GM12878 (cell line): ENCODE measurements around the gene TTC8. TPM values are rescaled to one million over a fixed set of nuclear protein-coding genes. Genes with fewer than 3 reads are reported as not detected.

Experiments used
- ATAC-seq: fragments of 200-7000 bp; cut with Tn5 transposase; 3 replicates; pipeline ENCODE4 v1.9.1; 2020; ENCODE audit warnings: mild to moderate bottlenecking, moderate library complexity
- BruUV-seq: library from RNA; stranded (reverse); fragments of 400-500 nt; replicated peaks from 2 replicates; lab custom pipeline; 2021; lab: Mats Ljungman, UMichigan
- CTCF ChIA-PET: fragments of 300-600 bp; sonication (Branson Sonifier 250); formaldehyde crosslinking; extraction: SDS; loops from one replicate; lab custom pipeline; 2021; ENCODE audit warnings: inconsistent platforms; lab: Yijun Ruan, JAX
- POLR2A ChIA-PET: fragments of 350-600 bp; formaldehyde crosslinking; extraction: SDS; loops from one replicate; lab custom pipeline; 2021; ENCODE audit warnings: inconsistent platforms; lab: Charles Lee
- RAD21 ChIA-PET: fragments of 300-600 bp; sonication (Branson Sonifier 250); formaldehyde crosslinking; loops from one replicate; lab custom pipeline; 2023; ENCODE audit warnings: antibody characterized with exemption; ENCODE audit not compliant: unreplicated experiment; lab: Charles Lee
- SMC1A ChIA-PET: fragments of 300-600 bp; sonication (Branson Sonifier 250); formaldehyde crosslinking; loops from one replicate; lab custom pipeline; 2023; ENCODE audit not compliant: unreplicated experiment, uncharacterized antibody; lab: Charles Lee
- DNase-seq: peaks from one replicate; pipeline ENCODE4 v3.0.0-alpha.2; 2011; ENCODE audit warnings: low read depth, low spot score
- FAIRE-seq: peaks from 3 replicates; lab custom pipeline; 2011; peaks lifted over from hg19 to GRCh38; lab: Jason Lieb, UNC
- H2AFZ ChIP-seq: 2 replicates; pipeline ENCODE4 v1.6.0; 2011; ENCODE audit warnings: low read depth, low read length, control low read depth; ENCODE audit not compliant: control insufficient read depth
- H3K27ac ChIP-seq: 2 replicates; pipeline ENCODE4 v1.5.1; 2011; ENCODE audit warnings: control low read depth; ENCODE audit not compliant: control insufficient read depth, insufficient read depth
- H3K27me3 ChIP-seq, 2 experiments: replicated peaks in 1 of 2; 2 replicates each; pipeline versions ENCODE4 v1.6.0 to v1.6.1; 2011; ENCODE audit warnings: low read length in 1 of 2; ENCODE audit not compliant: control insufficient read depth in 2 of 2, insufficient read depth in 2 of 2
- H3K36me3 ChIP-seq, 2 experiments: 2 replicates each; pipeline ENCODE4 v1.5.1; 2011; ENCODE audit warnings: low read length in 1 of 2; ENCODE audit not compliant: control insufficient read depth in 2 of 2, insufficient read depth in 2 of 2
- H3K4me1 ChIP-seq: 2 replicates; pipeline ENCODE4 v1.6.1; 2011; ENCODE audit warnings: mild to moderate bottlenecking, low read length, moderate library complexity, mixed read lengths; ENCODE audit not compliant: control insufficient read depth, insufficient read depth
- H3K4me2 ChIP-seq: 2 replicates; pipeline ENCODE4 v1.6.0; 2011; ENCODE audit warnings: control low read depth; ENCODE audit not compliant: control insufficient read depth, insufficient read depth
- H3K4me3 ChIP-seq: fragments of 200-600 bp; sonication (generic); 2 replicates; pipeline ENCODE4 v1.5.1; 2016
- H3K79me2 ChIP-seq: 2 replicates; pipeline ENCODE4 v1.6.0; 2011; ENCODE audit warnings: low read length; ENCODE audit not compliant: control insufficient read depth, insufficient read depth
- H3K9ac ChIP-seq: 2 replicates; pipeline ENCODE4 v1.8.0; 2011; ENCODE audit warnings: low read length, control low read depth, mixed read lengths; ENCODE audit not compliant: control insufficient read depth, insufficient read depth
- H3K9me3 ChIP-seq: replicated peaks from 3 replicates; pipeline ENCODE4 v1.5.1; 2011; ENCODE audit warnings: mild to moderate bottlenecking, low read length; ENCODE audit not compliant: control insufficient read depth, insufficient read depth
- H4K20me1 ChIP-seq: 2 replicates; pipeline ENCODE4 v1.6.0; 2011; ENCODE audit not compliant: control insufficient read depth, insufficient read depth
- ATF3 ChIP-seq: IDR thresholded peaks from 2 replicates; pipeline ENCODE4 v1.6.1; 2011; ENCODE audit warnings: low read depth, mild to moderate bottlenecking, low read length, moderate library complexity, borderline replicate concordance; ENCODE audit errors: extremely low read depth
- BACH1 ChIP-seq: fragments of 450-650 bp; IDR thresholded peaks from 2 replicates; pipeline ENCODE4 v1.6.1; 2017; ENCODE audit warnings: mild to moderate bottlenecking, borderline replicate concordance
- E2F4 ChIP-seq: IDR thresholded peaks from 2 replicates; pipeline ENCODE4 v1.6.1; 2012; ENCODE audit warnings: low read depth, low read length, improper control_type of control experiment
- E4F1 ChIP-seq: fragments of 450-650 bp; IDR thresholded peaks from 2 replicates; pipeline ENCODE4 v1.6.1; 2018; ENCODE audit warnings: borderline replicate concordance, mild to moderate bottlenecking; ENCODE audit not compliant: partially characterized antibody
- HCFC1 ChIP-seq: fragments of 150-350 bp; IDR thresholded peaks from 2 replicates; pipeline ENCODE4 v1.6.1; 2014; ENCODE audit warnings: low read length
- HDAC2 ChIP-seq: fragments of 200-600 bp; sonication (generic); IDR thresholded peaks from 2 replicates; pipeline ENCODE4 v1.6.1; 2017
- HDAC6 ChIP-seq: fragments of 200-600 bp; sonication (generic); IDR thresholded peaks from one replicate; pipeline ENCODE4 v1.8.0; 2017; ENCODE audit warnings: antibody characterized with exemption; ENCODE audit not compliant: unreplicated experiment
- MTA3 ChIP-seq: IDR thresholded peaks from 2 replicates; pipeline ENCODE4 v1.6.1; 2012; ENCODE audit warnings: low read length, inconsistent platforms, borderline replicate concordance
- STAT3 ChIP-seq: IDR thresholded peaks from 2 replicates; pipeline ENCODE4 v1.6.1; 2011; ENCODE audit warnings: low read depth, low read length, improper control_type of control experiment
- WGBS: methylation state at CpG from one replicate; pipeline ENCODE4 v1.1.6; 2016; ENCODE audit warnings: low lambda C conversion rate; ENCODE audit not compliant: insufficient replicate concordance, insufficient coverage; ENCODE audit errors: missing lambda C conversion rate; 5-methylcytosine and 5-hydroxymethylcytosine counted together
- in situ Hi-C: fragments of 300-500 bp; cut with MboI; formaldehyde crosslinking; loops from 9 replicates; pipeline ENCODE4 v1.14.3; 2018; ENCODE audit warnings: mixed read lengths
- intact Hi-C: fragments of 100-400 bp; cut with micrococcal nuclease; formaldehyde crosslinking; loops from one replicate; pipeline ENCODE4 v1.14.2; 2022; ENCODE audit not compliant: unreplicated experiment
- polyA plus RNA-seq, 11 experiments: library from polyadenylated mRNA; depleted of rRNA in 4 of 11; unstranded in 6 of 11; stranded (reverse) in 5 of 11; fragments of >200 nt; fragmentation: Nextera tagmentation in 4 of 11; fragmentation: Illumina TruSeq in 1 of 11; extraction: Ambion mirVana in 4 of 11; extraction: Trizol in 1 of 11; gene quantifications; 1 replicate in 1 of 11; 2 replicates in 10 of 11; pipeline versions ENCODE4 v1.2.1 to v1.2.3, GENCODE V29; 2011 to 2016; ENCODE audit warnings: inconsistent platforms in 2 of 11, missing spikeins in 2 of 11, low read depth in 1 of 11
- total RNA-seq, 4 experiments: library from RNA; depleted of rRNA in 3 of 4; stranded (reverse); fragments of >200 nt in 3 of 4; fragmentation: Illumina TruSeq in 1 of 4; extraction: Trizol in 1 of 4; gene quantifications; 2 replicates each; pipeline versions ENCODE4 v1.2.1 to v1.2.3, GENCODE V29; 2013 to 2021
- TF ChIP-seq, protein P1 (sequence below): fragments of 450-650 bp; IDR thresholded peaks from 2 replicates; pipeline ENCODE4 v1.6.1; 2017; ENCODE audit warnings: low read depth, mild to moderate bottlenecking, moderate library complexity
- TF ChIP-seq, protein P2 (sequence below): fragments of 450-650 bp; IDR thresholded peaks from 2 replicates; pipeline ENCODE4 v1.6.1; 2016; ENCODE audit warnings: mild to moderate bottlenecking
- TF ChIP-seq, protein P3 (sequence below): IDR thresholded peaks from 2 replicates; pipeline ENCODE4 v1.6.1; 2011; ENCODE audit warnings: borderline replicate concordance, low read depth, mild to moderate bottlenecking, moderate library complexity, mixed read lengths, low read length; ENCODE audit not compliant: insufficient read depth; ENCODE audit errors: extremely low read length

The TTC8 gene
- total and polyA plus RNA-seq, 10 of the 15 experiments (the other 5 are each of a cell fraction or from before 2014, with no cell fraction given) = 1.5 to 4.6 (median 2.5) TPM

GRCh38 chr14:88790501-88791251, 33.8 kb upstream of the TTC8 start:
- no peak overlapping the region for H3K4me3 ChIP-seq
- H3K4me1 ChIP-seq = no peaks in the 10 kb centered on the region; the same call in 1 of the 2 replicates
- no peak for FAIRE-seq
- 78% methylated on average over 5 of the region's 5 CpGs for WGBS
- no peaks in the 10 kb centered on the region for H3K79me2 ChIP-seq
- H3K4me2 ChIP-seq = no peak overlapping the region
- no peak for DNase-seq
- POLR2A ChIA-PET = no interaction called here
- no peak overlapping the region for H3K27ac ChIP-seq
- no peaks in the 10 kb centered on the region for H4K20me1 ChIP-seq
- H3K9ac ChIP-seq = no peak overlapping the region
- SMC1A ChIA-PET = no interaction called here
- no peak for ATAC-seq
- no peak overlapping the region for H2AFZ ChIP-seq
- RAD21 ChIA-PET = interaction anchor here (1.0 to 1.1 kb wide), 2 partner anchors 123 kb away, joined by 3 to 4 read pairs; no protein-coding TSS in a partner anchor
- CTCF ChIA-PET = interaction anchor here (0.8 to 1.5 kb wide), 2 partner anchors 122 to 123 kb away, joined by 4 to 9 read pairs; no protein-coding TSS in a partner anchor
- in situ Hi-C loops = no loop called here
- BruUV-seq = no TSS peak
- no peaks in the 10 kb centered on the region for H3K9me3 ChIP-seq
- TF ChIP-seq MTA3 (no peak), HDAC2 (no peak), ATF3 (no peak), E4F1 (no peak), HDAC6 (no peak), BACH1 (no peak), STAT3 (no peak), HCFC1 (no peak), E2F4 (no peak)
- TF ChIP-seq, protein P1, sequence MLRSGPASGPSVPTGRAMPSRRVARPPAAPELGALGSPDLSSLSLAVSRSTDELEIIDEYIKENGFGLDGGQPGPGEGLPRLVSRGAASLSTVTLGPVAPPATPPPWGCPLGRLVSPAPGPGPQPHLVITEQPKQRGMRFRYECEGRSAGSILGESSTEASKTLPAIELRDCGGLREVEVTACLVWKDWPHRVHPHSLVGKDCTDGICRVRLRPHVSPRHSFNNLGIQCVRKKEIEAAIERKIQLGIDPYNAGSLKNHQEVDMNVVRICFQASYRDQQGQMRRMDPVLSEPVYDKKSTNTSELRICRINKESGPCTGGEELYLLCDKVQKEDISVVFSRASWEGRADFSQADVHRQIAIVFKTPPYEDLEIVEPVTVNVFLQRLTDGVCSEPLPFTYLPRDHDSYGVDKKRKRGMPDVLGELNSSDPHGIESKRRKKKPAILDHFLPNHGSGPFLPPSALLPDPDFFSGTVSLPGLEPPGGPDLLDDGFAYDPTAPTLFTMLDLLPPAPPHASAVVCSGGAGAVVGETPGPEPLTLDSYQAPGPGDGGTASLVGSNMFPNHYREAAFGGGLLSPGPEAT = no peak
- TF ChIP-seq, protein P2, sequence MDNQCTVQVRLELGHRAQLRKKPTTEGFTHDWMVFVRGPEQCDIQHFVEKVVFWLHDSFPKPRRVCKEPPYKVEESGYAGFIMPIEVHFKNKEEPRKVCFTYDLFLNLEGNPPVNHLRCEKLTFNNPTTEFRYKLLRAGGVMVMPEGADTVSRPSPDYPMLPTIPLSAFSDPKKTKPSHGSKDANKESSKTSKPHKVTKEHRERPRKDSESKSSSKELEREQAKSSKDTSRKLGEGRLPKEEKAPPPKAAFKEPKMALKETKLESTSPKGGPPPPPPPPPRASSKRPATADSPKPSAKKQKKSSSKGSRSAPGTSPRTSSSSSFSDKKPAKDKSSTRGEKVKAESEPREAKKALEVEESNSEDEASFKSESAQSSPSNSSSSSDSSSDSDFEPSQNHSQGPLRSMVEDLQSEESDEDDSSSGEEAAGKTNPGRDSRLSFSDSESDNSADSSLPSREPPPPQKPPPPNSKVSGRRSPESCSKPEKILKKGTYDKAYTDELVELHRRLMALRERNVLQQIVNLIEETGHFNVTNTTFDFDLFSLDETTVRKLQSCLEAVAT = no peak
- TF ChIP-seq, protein P3, sequence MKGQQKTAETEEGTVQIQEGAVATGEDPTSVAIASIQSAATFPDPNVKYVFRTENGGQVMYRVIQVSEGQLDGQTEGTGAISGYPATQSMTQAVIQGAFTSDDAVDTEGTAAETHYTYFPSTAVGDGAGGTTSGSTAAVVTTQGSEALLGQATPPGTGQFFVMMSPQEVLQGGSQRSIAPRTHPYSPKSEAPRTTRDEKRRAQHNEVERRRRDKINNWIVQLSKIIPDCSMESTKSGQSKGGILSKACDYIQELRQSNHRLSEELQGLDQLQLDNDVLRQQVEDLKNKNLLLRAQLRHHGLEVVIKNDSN = no peak
- peaks cover 2 to 13% of the 10 kb centered on the region in 2 experiments; a peak in 3 of 4 replicates for H3K27me3 ChIP-seq
- intact Hi-C loops = loop anchor here (5.0 kb wide), 1 partner anchor 123 kb away; no protein-coding TSS in a partner anchor
- H3K36me3 ChIP-seq = no peaks in the 10 kb centered on the region
